Measurements from ENCODE around the gene TTLL5. TPM values are rescaled to one million over a fixed set of nuclear protein-coding genes. Genes with fewer than 3 reads are reported as not detected.

The TTLL5 gene
- total and polyA plus RNA-seq, 2 of the 13 experiments (the other 11 are each of a cell fraction or from before 2014, with no cell fraction given), result 11.8 to 18.8 TPM

- Histone ChIP-seq H3K79me2 (ENCODE audit: insufficient read depth, low read length) (no peaks in the 10 kb centered on the region), H3K9ac (ENCODE audit: insufficient read depth, low read depth, low read length) (no peak overlapping the region), H3K27me3 (ENCODE audit: control insufficient read depth in 1 of 2, insufficient read depth in 2 of 2, low read length in 2 of 2) (no peaks in the 10 kb centered on the region), H3K4me3 (replicated peaks in 1 of 3; ENCODE audit: insufficient read depth in 1 of 3, low read depth in 2 of 3, low read length in 3 of 3) (no peak overlapping the region), H3K27ac (ENCODE audit: extremely low read length, insufficient read depth, low read length) (no peak overlapping the region), H3K36me3 (replicated peaks in 1 of 2; ENCODE audit: control insufficient read depth in 1 of 2, insufficient read depth in 2 of 2, low read length in 2 of 2) (no peaks in the 10 kb centered on the region), H3K4me2 (ENCODE audit: low read depth, low read length) (no peak overlapping the region), H3K4me1 (ENCODE audit: insufficient read depth, low read length) (no peaks in the 10 kb centered on the region), H4K20me1 (ENCODE audit: insufficient read depth, low read length) (no peaks in the 10 kb centered on the region), H2AFZ (ENCODE audit: low read length) (no peak overlapping the region), H3K9me3 (ENCODE audit: low read length) (no peaks in the 10 kb centered on the region)
- ChIA-PET CTCF (ENCODE audit: low intra/inter-chr PET ratio, low total read pairs) (no interaction called here), POLR2A (no interaction called here)
- ATAC-seq, result no peak
- FAIRE-seq, result no peak
- BruUV-seq (replicated peaks), result no TSS peak
- intact Hi-C loops (cut with micrococcal nuclease; ENCODE audit: unreplicated experiment), result no loop called here
- DNase-seq (ENCODE audit: low spot score), result no peak
- in situ Hi-C loops (cut with HindIII; ENCODE audit: extremely low pct_ligation_motif_present, low pct_unique_long_range_greater_than_20kb), result no loop called here
- 88% methylated on average over 1 of the region's 1 CpG for WGBS (ENCODE audit: low lambda C conversion rate)
- no peak for TF ChIP-seq HOXA3 (CRISPR knock-in tag; IDR thresholded peaks at IDR 0.05)
- TF ChIP-seq JDP2 (CRISPR knock-in tag; IDR thresholded peaks at IDR 0.05; ENCODE audit: borderline replicate concordance), result no peak
- no peak for TF ChIP-seq CEBPZ (IDR thresholded peaks at IDR 0.05; ENCODE audit: low read length)
- TF ChIP-seq POGZ (CRISPR knock-in tag; IDR thresholded peaks at IDR 0.05), result no peak
These were observed 278.2 kb downstream of the TTLL5 start for GRCh38 chr14:75939200-75939599.

GRCh38 chr14:75941030-75941429, 280.0 kb downstream of the TTLL5 start:
- 91% methylated on average over 1 of the region's 4 CpGs for WGBS (ENCODE audit: low lambda C conversion rate)
- Histone ChIP-seq H3K4me2 (ENCODE audit: low read depth, low read length) (no peak overlapping the region), H3K79me2 (ENCODE audit: insufficient read depth, low read length) (no peaks in the 10 kb centered on the region), H3K9ac (ENCODE audit: insufficient read depth, low read depth, low read length) (no peak overlapping the region), H3K9me3 (ENCODE audit: low read length) (no peaks in the 10 kb centered on the region), H3K4me3 (replicated peaks in 1 of 3; ENCODE audit: insufficient read depth in 1 of 3, low read depth in 2 of 3, low read length in 3 of 3) (no peak overlapping the region), H4K20me1 (ENCODE audit: insufficient read depth, low read length) (no peaks in the 10 kb centered on the region), H3K27me3 (ENCODE audit: control insufficient read depth in 1 of 2, insufficient read depth in 2 of 2, low read length in 2 of 2) (no peaks in the 10 kb centered on the region), H2AFZ (ENCODE audit: low read length) (no peak overlapping the region), H3K27ac (ENCODE audit: extremely low read length, insufficient read depth, low read length) (no peak overlapping the region), H3K36me3 (replicated peaks in 1 of 2; ENCODE audit: control insufficient read depth in 1 of 2, insufficient read depth in 2 of 2, low read length in 2 of 2) (no peaks in the 10 kb centered on the region), H3K4me1 (ENCODE audit: insufficient read depth, low read length) (no peaks in the 10 kb centered on the region)
- ATAC-seq (no peak), DNase-seq (ENCODE audit: low spot score) (no peak), FAIRE-seq (no peak)
- ChIA-PET POLR2A (no interaction called here), CTCF (ENCODE audit: low intra/inter-chr PET ratio, low total read pairs) (no interaction called here)
- no peak for TF ChIP-seq PHF20 (CRISPR knock-in tag; IDR thresholded peaks at IDR 0.05)
- in situ Hi-C loops (cut with HindIII; ENCODE audit: extremely low pct_ligation_motif_present, low pct_unique_long_range_greater_than_20kb) (no loop called here), intact Hi-C loops (cut with micrococcal nuclease; ENCODE audit: unreplicated experiment) (no loop called here)
- BruUV-seq (replicated peaks), result no TSS peak
